Astrocyte (in vitro differentiated cells and primary cell): Measurements from ENCODE around the gene UGT1A9.

Experiments
- CTCF ChIP-seq: IDR thresholded peaks from 2 replicates; pipeline ENCODE4 v1.5.1; 2011; ENCODE audit warnings: low read depth, mild to moderate bottlenecking, inconsistent platforms, low read length, moderate library complexity; ENCODE audit not compliant: insufficient read depth
- EZH2 ChIP-seq: IDR thresholded peaks from 2 replicates; pipeline ENCODE4 v1.6.1; 2012; ENCODE audit warnings: mild to moderate bottlenecking, low read length, inconsistent platforms; ENCODE audit not compliant: insufficient read depth

GRCh38 chr2:233817361-233817911, 145.7 kb downstream of the UGT1A9 start:
- TF ChIP-seq CTCF = no peak
- TF ChIP-seq EZH2 = no peak
